Caco-2 (cell line): ENCODE data around the gene SPSB4. TPM values are rescaled to one million over a fixed set of nuclear protein-coding genes. Genes with fewer than 3 reads are reported as not detected.

Experiments
- BruUV-seq: library from RNA; stranded (reverse); fragments of 400-500 nt; replicated peaks from 2 replicates; lab custom pipeline; 2021; lab: Mats Ljungman, UMichigan
- CTCF ChIA-PET: fragments of 300-600 bp; sonication (Branson Sonifier 250); formaldehyde crosslinking; loops from one replicate; lab custom pipeline; 2022; ENCODE audit warnings: antibody characterized with exemption; lab: Charles Lee
- POLR2A ChIA-PET: fragments of 300-600 bp; sonication (Branson Sonifier 250); formaldehyde crosslinking; loops from one replicate; lab custom pipeline; 2022; ENCODE audit warnings: antibody characterized with exemption; lab: Charles Lee
- DNase-seq, 2 experiments: peaks; one replicate each; pipeline versions ENCODE4 v3.0.0 to v3.0.0-alpha.2; 2020 to 2022
- H3K27me3 ChIP-seq: replicated peaks from 2 replicates; pipeline ENCODE4 v1.6.0; 2011; ENCODE audit warnings: low read length; ENCODE audit not compliant: control insufficient read depth, insufficient read depth
- H3K36me3 ChIP-seq: 2 replicates; pipeline ENCODE4 v1.5.1; 2011; ENCODE audit warnings: low read length; ENCODE audit not compliant: control insufficient read depth, insufficient read depth
- H3K4me1 ChIP-seq: fragments of 250-450 bp; sonication (Bioruptor Pico); 2 replicates; pipeline ENCODE4 v1.5.1; 2020; ENCODE audit warnings: mild to moderate bottlenecking
- H3K4me3 ChIP-seq: 2 replicates; pipeline ENCODE4 v1.5.1; 2011; ENCODE audit warnings: low read depth, mild to moderate bottlenecking, control low read depth, low read length
- H3K9me3 ChIP-seq: fragments of 250-450 bp; sonication (Bioruptor Pico); 2 replicates; pipeline ENCODE4 v1.5.1; 2020; ENCODE audit warnings: mild to moderate bottlenecking, moderate library complexity
- H3K27ac Mint-ChIP-seq: one replicate; pipeline ENCODE4 v1.8.0; 2022; ENCODE audit warnings: mixed read lengths; ENCODE audit not compliant: unreplicated experiment
- H3K27me3 Mint-ChIP-seq: one replicate; pipeline ENCODE4 v1.8.0; 2022; ENCODE audit warnings: mixed read lengths; ENCODE audit not compliant: insufficient read depth, unreplicated experiment
- H3K36me3 Mint-ChIP-seq: one replicate; pipeline ENCODE4 v1.8.0; 2022; ENCODE audit warnings: mild to moderate bottlenecking, mixed read lengths; ENCODE audit not compliant: insufficient read depth, unreplicated experiment
- H3K4me1 Mint-ChIP-seq: one replicate; pipeline ENCODE4 v1.8.0; 2022; ENCODE audit warnings: low read depth, mixed read lengths; ENCODE audit not compliant: unreplicated experiment
- H3K4me3 Mint-ChIP-seq: one replicate; pipeline ENCODE4 v1.8.0; 2022; ENCODE audit warnings: mild to moderate bottlenecking, moderate library complexity, mixed read lengths; ENCODE audit not compliant: unreplicated experiment
- H3K9me3 Mint-ChIP-seq: one replicate; pipeline ENCODE4 v1.8.0; 2022; ENCODE audit warnings: mixed read lengths; ENCODE audit not compliant: unreplicated experiment
- CTCF ChIP-seq, 2 experiments: fragments of 200-600 bp in 1 of 2; IDR thresholded peaks; 1 replicate in 1 of 2; 2 replicates in 1 of 2; pipeline versions ENCODE4 v1.5.1 to v1.8.0; 2011 to 2022; ENCODE audit warnings: antibody characterized with exemption in 1 of 2, control low read depth in 1 of 2, inconsistent platforms in 1 of 2, low read depth in 1 of 2, low read length in 1 of 2, mild to moderate bottlenecking in 1 of 2, moderate library complexity in 1 of 2; ENCODE audit not compliant: insufficient read depth in 1 of 2, severe bottlenecking in 1 of 2, unreplicated experiment in 1 of 2
- intact Hi-C: fragments of 100-400 bp; cut with micrococcal nuclease; formaldehyde crosslinking; loops from one replicate; pipeline ENCODE4 v1.10.0; 2022; ENCODE audit not compliant: unreplicated experiment
- total RNA-seq: library from RNA; stranded (reverse); gene quantifications from 2 replicates; pipeline ENCODE4 v1.2.3, GENCODE V29; 2022

The SPSB4 gene
- total RNA-seq, 1 experiment from 2014 or later, result not detected

GRCh38 chr3:141080431-141080830 is 29.3 kb downstream of the SPSB4 start:
- H3K27ac Mint-ChIP-seq, result no peak overlapping the region
- ChIA-PET CTCF (no interaction called here), POLR2A (no interaction called here)
- peaks cover 65% of the 10 kb centered on the region for H3K4me1 Mint-ChIP-seq
- no peaks in the 10 kb centered on the region for H3K9me3 Mint-ChIP-seq
- TF ChIP-seq CTCF (IDR thresholded peaks at IDR 0.05; ENCODE audit: insufficient read depth in 1 of 2, low read depth in 1 of 2, low read length in 1 of 2, severe bottlenecking in 1 of 2, unreplicated experiment in 1 of 2), result no peak
- DNase-seq, result no peak
- H3K36me3 Mint-ChIP-seq, result peaks cover 6% of the 10 kb centered on the region
- Histone ChIP-seq H3K4me1 (peaks cover 89% of the 10 kb centered on the region), H3K4me3 (no peak overlapping the region), H3K27me3 (no peaks in the 10 kb centered on the region), H3K9me3 (no peaks in the 10 kb centered on the region), H3K36me3 (no peaks in the 10 kb centered on the region)
- no TSS peak for BruUV-seq
- no peak overlapping the region for H3K4me3 Mint-ChIP-seq
- no peaks in the 10 kb centered on the region for H3K27me3 Mint-ChIP-seq
- intact Hi-C loops, result no loop called here

GRCh38 chr3:141081141-141081795 is 30.1 kb downstream of the SPSB4 start:
- Histone ChIP-seq H3K27me3 (no peaks in the 10 kb centered on the region), H3K36me3 (no peaks in the 10 kb centered on the region), H3K4me1 (peaks cover 90% of the 10 kb centered on the region), H3K9me3 (no peaks in the 10 kb centered on the region), H3K4me3 (no peak overlapping the region)
- no TSS peak for BruUV-seq
- no peak overlapping the region for H3K4me3 Mint-ChIP-seq
- POLR2A ChIA-PET, result no interaction called here
- H3K9me3 Mint-ChIP-seq, result no peaks in the 10 kb centered on the region
- no peaks in the 10 kb centered on the region for H3K27me3 Mint-ChIP-seq
- H3K36me3 Mint-ChIP-seq, result peaks cover 6% of the 10 kb centered on the region
- CTCF ChIA-PET, result interaction anchor here (0.9 kb wide), 1 partner anchor 24 kb away, joined by 4 read pairs; no protein-coding TSS in a partner anchor
- peak; percentile 81 to 92 for DNase-seq
- no peak for TF ChIP-seq CTCF (IDR thresholded peaks at IDR 0.05; ENCODE audit: insufficient read depth in 1 of 2, low read depth in 1 of 2, low read length in 1 of 2, severe bottlenecking in 1 of 2, unreplicated experiment in 1 of 2)
- intact Hi-C loops, result no loop called here
- H3K4me1 Mint-ChIP-seq, result peaks cover 61% of the 10 kb centered on the region
- peak overlapping the region; percentile 43 for H3K27ac Mint-ChIP-seq

- H3K4me3 Mint-ChIP-seq, result no peak overlapping the region
- no TSS peak for BruUV-seq
- TF ChIP-seq CTCF (IDR thresholded peaks at IDR 0.05; ENCODE audit: insufficient read depth in 1 of 2, low read depth in 1 of 2, low read length in 1 of 2, severe bottlenecking in 1 of 2, unreplicated experiment in 1 of 2), result no peak
- H3K27me3 Mint-ChIP-seq, result no peaks in the 10 kb centered on the region
- peaks cover 53% of the 10 kb centered on the region for H3K4me1 Mint-ChIP-seq
- H3K36me3 Mint-ChIP-seq, result peaks cover 6% of the 10 kb centered on the region
- Histone ChIP-seq H3K36me3 (no peaks in the 10 kb centered on the region), H3K4me3 (no peak overlapping the region), H3K9me3 (no peaks in the 10 kb centered on the region), H3K4me1 (peaks cover 84% of the 10 kb centered on the region), H3K27me3 (no peaks in the 10 kb centered on the region)
- peak overlapping the region; percentile 43 for H3K27ac Mint-ChIP-seq
- POLR2A ChIA-PET, result no interaction called here
- H3K9me3 Mint-ChIP-seq, result no peaks in the 10 kb centered on the region
- no peak for DNase-seq
- intact Hi-C loops, result no loop called here
- CTCF ChIA-PET, result interaction anchor here (0.9 kb wide), 1 partner anchor 24 kb away, joined by 4 read pairs; no protein-coding TSS in a partner anchor
These were observed 30.9 kb downstream of the SPSB4 start for GRCh38 chr3:141082064-141082463.
